Stimulated activated CD4-positive, alpha-beta T cell treated with anti-CD3 and anti-CD28 coated beads, Interleukin-1b, Interleukin-23, amount 100 ng/mL, for 1 hour (primary cell): ENCODE measurements around the gene ACTL10.
"Not testable (repeated sequence)": the region's sequence is repeated elsewhere in the genome, so short reads cannot be mapped to it uniquely, and the experiment has no call there.

Experiments used
- DNase-seq, 2 donors: peaks; one replicate each; pipeline ENCODE4 v3.0.0-alpha.2; 2020; ENCODE audit warnings: low read depth in 2 of 2

ACTL10 gene

GRCh38 chr20:33693741-33694638 is 27.2 kb downstream of the ACTL10 start:
- no peak for DNase-seq

GRCh38 chr20:33694639-33695012 is 27.9 kb downstream of the ACTL10 start:
- DNase-seq = no peak

GRCh38 chr20:33696448-33696847 is 29.7 kb downstream of the ACTL10 start:
- DNase-seq = no peak

- no peak for DNase-seq
Observed at GRCh38 chr20:33697129-33697528, 30.4 kb downstream of the ACTL10 start.

- DNase-seq = not testable (repeated sequence)
Observed at GRCh38 chr20:33698966-33699365, 32.2 kb downstream of the ACTL10 start.

- not testable (repeated sequence) for DNase-seq
Observed at GRCh38 chr20:33700696-33701441, 34.1 kb downstream of the ACTL10 start.

- DNase-seq = no peak
Observed at GRCh38 chr20:33701629-33702450, 35.1 kb downstream of the ACTL10 start.

- no peak for DNase-seq
Observed at GRCh38 chr20:33702861-33703260, 36.1 kb downstream of the ACTL10 start.

- DNase-seq = no peak
Observed at GRCh38 chr20:33703498-33704137, 36.9 kb downstream of the ACTL10 start.

GRCh38 chr20:33704197-33704924 is 37.6 kb downstream of the ACTL10 start:
- DNase-seq = no peak

- DNase-seq = no peak
Observed at GRCh38 chr20:33707668-33708067, 40.9 kb downstream of the ACTL10 start.

- no peak for DNase-seq
Observed at GRCh38 chr20:33709398-33709797, 42.7 kb downstream of the ACTL10 start.

- DNase-seq = no peak
Observed at GRCh38 chr20:33709905-33710541, 43.3 kb downstream of the ACTL10 start.

GRCh38 chr20:33710681-33711445 is 44.1 kb downstream of the ACTL10 start:
- DNase-seq = no peak

- no peak for DNase-seq
Observed at GRCh38 chr20:33711446-33711738, 44.6 kb downstream of the ACTL10 start.

GRCh38 chr20:33713865-33714367 is 47.2 kb downstream of the ACTL10 start:
- no peak for DNase-seq

- DNase-seq = no peak
Observed at GRCh38 chr20:33716498-33716897, 49.8 kb downstream of the ACTL10 start.
